GM12865 (cell line): Measurements from ENCODE around the gene ZBTB7C.

Source experiments
- DNase-seq: peaks from one replicate; pipeline ENCODE4 v3.0.0; 2010; ENCODE audit warnings: low read depth
- H3K4me3 ChIP-seq: 2 replicates; pipeline ENCODE4 v1.5.1; 2011; ENCODE audit warnings: mild to moderate bottlenecking, low read depth, low read length, control low read depth
- TF ChIP-seq, protein P1 (sequence below): IDR thresholded peaks from 2 replicates; pipeline ENCODE4 v1.5.1; 2011; ENCODE audit warnings: low read length, control low read depth, low read depth, inconsistent platforms; ENCODE audit not compliant: insufficient read depth; ENCODE audit errors: missing control alignments

ZBTB7C gene

GRCh38 chr18:47995654-47996053, 413.5 kb downstream of the ZBTB7C start:
- DNase-seq, result no peak
- TF ChIP-seq, protein P1, sequence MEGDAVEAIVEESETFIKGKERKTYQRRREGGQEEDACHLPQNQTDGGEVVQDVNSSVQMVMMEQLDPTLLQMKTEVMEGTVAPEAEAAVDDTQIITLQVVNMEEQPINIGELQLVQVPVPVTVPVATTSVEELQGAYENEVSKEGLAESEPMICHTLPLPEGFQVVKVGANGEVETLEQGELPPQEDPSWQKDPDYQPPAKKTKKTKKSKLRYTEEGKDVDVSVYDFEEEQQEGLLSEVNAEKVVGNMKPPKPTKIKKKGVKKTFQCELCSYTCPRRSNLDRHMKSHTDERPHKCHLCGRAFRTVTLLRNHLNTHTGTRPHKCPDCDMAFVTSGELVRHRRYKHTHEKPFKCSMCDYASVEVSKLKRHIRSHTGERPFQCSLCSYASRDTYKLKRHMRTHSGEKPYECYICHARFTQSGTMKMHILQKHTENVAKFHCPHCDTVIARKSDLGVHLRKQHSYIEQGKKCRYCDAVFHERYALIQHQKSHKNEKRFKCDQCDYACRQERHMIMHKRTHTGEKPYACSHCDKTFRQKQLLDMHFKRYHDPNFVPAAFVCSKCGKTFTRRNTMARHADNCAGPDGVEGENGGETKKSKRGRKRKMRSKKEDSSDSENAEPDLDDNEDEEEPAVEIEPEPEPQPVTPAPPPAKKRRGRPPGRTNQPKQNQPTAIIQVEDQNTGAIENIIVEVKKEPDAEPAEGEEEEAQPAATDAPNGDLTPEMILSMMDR, result no peak
- no peak overlapping the region for H3K4me3 ChIP-seq

DNA sequence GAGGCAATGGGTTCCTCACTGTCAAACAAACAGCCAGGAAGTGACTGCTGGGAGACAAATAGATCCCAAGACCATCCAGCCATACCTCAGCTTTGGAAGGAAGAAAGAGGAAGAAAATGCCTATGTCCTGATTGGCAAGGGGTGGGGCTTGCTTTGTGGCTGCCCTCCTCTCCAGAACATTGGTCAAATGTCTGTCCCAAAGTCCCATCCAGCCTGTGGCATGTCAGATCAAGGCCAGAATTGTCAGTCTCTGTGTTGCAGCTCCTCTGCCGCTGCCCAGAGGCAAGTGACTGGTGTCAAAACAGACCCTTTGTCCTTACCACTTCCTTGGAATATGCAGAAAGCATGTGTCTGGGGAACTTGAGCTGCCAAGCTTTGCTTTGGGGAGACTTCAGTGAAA, 415.8 kb downstream of the ZBTB7C start:
- TF ChIP-seq, protein P1, result no peak
- H3K4me3 ChIP-seq, result no peak overlapping the region
- DNase-seq, result no peak

GRCh38 chr18:47992976-47993375, 416.2 kb downstream of the ZBTB7C start:
- TF ChIP-seq, protein P1, result no peak
- DNase-seq, result no peak
- H3K4me3 ChIP-seq, result no peak overlapping the region

DNA sequence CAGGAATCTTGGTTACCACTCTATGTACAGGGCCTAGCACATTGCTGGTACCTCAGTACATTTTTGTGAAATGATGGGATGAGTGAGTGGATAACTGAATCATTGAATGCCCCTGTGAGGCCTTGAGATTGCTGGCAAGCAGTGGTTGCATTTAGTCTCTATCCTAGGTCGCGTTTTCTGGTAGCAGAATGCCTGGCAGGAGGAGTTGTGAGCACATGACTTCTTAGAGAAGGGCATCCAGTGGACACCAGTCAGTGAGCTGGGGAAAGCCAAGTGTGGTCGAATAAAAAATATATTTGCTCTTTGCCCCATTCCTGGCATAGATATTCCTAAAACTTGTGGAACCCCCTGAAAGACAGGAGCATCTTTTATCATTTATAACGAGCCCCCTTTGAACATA, 416.9 kb downstream of the ZBTB7C start:
- H3K4me3 ChIP-seq, result no peak overlapping the region
- no peak for DNase-seq

DNA sequence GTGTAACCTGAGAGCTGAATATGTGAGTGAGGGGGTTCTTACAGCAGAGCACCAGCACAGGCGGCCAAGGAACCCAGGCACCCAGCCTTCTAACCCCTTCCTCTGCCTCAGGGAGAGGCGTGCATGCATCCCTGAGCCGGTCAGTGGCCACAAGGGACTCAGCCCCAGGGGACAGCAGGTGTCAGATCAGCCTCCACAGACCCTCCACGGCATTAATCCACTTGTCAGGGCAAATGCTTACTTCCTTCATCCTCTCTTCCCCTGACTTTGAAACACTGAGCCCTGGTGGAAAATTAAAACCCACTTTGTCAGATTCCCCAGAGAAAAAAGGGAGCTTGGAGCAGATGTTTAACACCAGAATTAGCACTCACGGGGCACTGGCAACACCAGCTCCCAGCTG, 418.2 kb downstream of the ZBTB7C start:
- no peak overlapping the region for H3K4me3 ChIP-seq
- TF ChIP-seq, protein P1, result no peak
- no peak for DNase-seq

More for the DNA sequence above, 416.9 kb downstream of the ZBTB7C start:
- TF ChIP-seq, protein P1, result no peak

DNA sequence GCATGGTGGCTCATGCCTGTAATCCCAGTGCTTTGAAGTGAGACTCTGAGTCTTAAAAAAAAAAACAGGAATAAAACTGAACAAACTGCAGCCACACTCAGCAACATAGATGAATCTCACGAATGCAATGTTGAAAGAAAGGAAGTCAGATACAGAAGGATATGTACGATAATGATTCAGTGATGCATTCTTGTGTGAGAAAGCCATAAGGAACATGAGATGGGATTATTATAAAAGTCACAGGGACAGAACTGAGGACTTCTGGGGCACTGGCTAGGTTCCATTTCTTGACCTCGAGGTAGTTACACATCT, 421.8 kb downstream of the ZBTB7C start:
- TF ChIP-seq, protein P1, result no peak
- DNase-seq, result no peak

GRCh38 chr18:47986620-47987387, 422.4 kb downstream of the ZBTB7C start:
- no peak overlapping the region for H3K4me3 ChIP-seq
- TF ChIP-seq, protein P1, result no peak
- no peak for DNase-seq

More for the DNA sequence above, 421.8 kb downstream of the ZBTB7C start:
- H3K4me3 ChIP-seq, result no peak overlapping the region
